Measurements from ENCODE around the gene TXNL4A.

GRCh38 chr18:79935925-79936324 lies 52.4 kb downstream of the TXNL4A start:
- TF ChIP-seq CTCF (IDR thresholded peaks at IDR 0.05), result no peak
- no peak for TF ChIP-seq POLR2A (IDR thresholded peaks at IDR 0.05)
- TF ChIP-seq EP300 (IDR thresholded peaks at IDR 0.05), result no peak
- TF ChIP-seq POLR2AphosphoS5 (IDR thresholded peaks at IDR 0.05), result no peak
